Measurements from ENCODE around the gene ACSBG1. TPM values are rescaled to one million over a fixed set of nuclear protein-coding genes. Genes with fewer than 3 reads are reported as not detected.
"Not testable (repeated sequence)": the region's sequence is repeated elsewhere in the genome, so short reads cannot be mapped to it uniquely, and the experiment has no call there.

The ACSBG1 gene
- total RNA-seq, 1 donor from 2014 or later: 0.35 TPM

DNA sequence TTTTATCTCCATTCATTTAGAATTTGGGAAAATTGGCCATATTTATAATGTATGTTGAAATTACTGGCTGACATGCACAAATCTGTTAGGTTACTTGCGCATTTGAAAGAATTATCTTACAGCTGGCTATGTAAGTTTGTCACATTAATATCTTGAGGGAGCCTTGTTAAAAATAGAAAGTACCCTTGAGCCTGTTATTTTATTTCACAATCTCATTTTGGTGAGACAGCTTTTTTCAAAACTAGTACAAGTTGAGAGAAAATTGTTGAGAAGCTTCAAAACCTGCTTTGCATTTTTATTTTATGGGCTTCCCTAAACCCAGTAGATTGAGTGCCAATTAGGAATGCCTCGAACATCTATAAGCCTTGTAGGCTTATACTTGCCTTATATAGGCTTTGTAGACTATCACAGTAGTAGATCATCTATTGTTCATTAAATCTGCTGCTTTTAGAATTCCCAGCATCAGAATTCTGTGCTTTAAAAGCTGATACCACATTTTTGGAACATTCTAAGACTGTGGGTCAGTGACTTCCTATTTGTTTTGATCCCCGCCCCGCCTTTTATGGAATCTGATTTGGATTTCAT, 78.9 kb downstream of the ACSBG1 start:
- TF ChIP-seq, protein P1, sequence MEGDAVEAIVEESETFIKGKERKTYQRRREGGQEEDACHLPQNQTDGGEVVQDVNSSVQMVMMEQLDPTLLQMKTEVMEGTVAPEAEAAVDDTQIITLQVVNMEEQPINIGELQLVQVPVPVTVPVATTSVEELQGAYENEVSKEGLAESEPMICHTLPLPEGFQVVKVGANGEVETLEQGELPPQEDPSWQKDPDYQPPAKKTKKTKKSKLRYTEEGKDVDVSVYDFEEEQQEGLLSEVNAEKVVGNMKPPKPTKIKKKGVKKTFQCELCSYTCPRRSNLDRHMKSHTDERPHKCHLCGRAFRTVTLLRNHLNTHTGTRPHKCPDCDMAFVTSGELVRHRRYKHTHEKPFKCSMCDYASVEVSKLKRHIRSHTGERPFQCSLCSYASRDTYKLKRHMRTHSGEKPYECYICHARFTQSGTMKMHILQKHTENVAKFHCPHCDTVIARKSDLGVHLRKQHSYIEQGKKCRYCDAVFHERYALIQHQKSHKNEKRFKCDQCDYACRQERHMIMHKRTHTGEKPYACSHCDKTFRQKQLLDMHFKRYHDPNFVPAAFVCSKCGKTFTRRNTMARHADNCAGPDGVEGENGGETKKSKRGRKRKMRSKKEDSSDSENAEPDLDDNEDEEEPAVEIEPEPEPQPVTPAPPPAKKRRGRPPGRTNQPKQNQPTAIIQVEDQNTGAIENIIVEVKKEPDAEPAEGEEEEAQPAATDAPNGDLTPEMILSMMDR (conservative IDR thresholded peaks at IDR 0.05; ENCODE audit: low read depth, low read length): no peak
- DNase-seq (ENCODE audit: low read depth): no peak
- H3K4me3 ChIP-seq (ENCODE audit: low read depth, low read length): no peak overlapping the region

DNA sequence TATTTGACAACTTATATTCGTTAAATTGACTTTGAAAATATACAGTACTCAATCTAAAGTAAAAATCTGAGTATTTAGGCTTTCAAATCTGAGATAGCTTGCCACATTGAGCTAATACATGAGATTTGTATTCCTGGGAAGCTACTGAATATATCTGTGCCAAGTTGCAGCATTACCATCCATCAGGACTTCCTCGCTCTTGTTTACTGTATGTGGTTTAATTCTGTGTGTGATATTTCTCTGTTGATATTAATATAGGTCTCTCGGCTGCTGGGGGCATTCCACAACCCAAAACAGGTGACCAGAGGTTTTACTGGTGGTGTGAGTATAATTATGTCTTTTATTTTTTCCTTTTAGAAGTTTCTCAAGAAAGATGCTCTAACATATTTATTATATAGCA, 79.4 kb downstream of the ACSBG1 start:
- TF ChIP-seq, protein P1 (conservative IDR thresholded peaks at IDR 0.05; ENCODE audit: low read depth, low read length): no peak

DNA sequence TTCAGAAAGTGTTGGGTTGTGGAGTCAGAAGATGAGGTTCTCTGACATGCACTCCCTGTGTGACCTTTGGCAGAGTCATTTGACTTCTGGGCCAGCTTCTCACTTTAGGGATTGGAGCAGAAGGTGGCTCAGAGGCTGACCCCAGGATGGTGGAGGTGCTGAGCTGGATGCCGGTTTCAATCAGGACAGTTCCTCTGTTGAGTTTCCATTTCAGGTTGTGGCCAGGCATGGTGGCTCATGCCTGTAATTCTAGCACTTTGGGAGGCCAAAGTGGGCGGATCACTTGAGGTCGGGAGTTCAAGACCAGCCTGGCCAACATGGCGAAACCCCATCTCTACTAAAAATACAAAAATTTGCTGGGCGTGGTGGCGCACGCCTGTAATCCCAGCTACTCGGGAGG, 83.3 kb downstream of the ACSBG1 start:
- H3K4me3 ChIP-seq (ENCODE audit: low read depth, low read length): not testable (repeated sequence)

More for the DNA sequence above, 79.4 kb downstream of the ACSBG1 start:
- no peak overlapping the region for H3K4me3 ChIP-seq (ENCODE audit: low read depth, low read length)
- no peak for DNase-seq (ENCODE audit: low read depth)

DNA sequence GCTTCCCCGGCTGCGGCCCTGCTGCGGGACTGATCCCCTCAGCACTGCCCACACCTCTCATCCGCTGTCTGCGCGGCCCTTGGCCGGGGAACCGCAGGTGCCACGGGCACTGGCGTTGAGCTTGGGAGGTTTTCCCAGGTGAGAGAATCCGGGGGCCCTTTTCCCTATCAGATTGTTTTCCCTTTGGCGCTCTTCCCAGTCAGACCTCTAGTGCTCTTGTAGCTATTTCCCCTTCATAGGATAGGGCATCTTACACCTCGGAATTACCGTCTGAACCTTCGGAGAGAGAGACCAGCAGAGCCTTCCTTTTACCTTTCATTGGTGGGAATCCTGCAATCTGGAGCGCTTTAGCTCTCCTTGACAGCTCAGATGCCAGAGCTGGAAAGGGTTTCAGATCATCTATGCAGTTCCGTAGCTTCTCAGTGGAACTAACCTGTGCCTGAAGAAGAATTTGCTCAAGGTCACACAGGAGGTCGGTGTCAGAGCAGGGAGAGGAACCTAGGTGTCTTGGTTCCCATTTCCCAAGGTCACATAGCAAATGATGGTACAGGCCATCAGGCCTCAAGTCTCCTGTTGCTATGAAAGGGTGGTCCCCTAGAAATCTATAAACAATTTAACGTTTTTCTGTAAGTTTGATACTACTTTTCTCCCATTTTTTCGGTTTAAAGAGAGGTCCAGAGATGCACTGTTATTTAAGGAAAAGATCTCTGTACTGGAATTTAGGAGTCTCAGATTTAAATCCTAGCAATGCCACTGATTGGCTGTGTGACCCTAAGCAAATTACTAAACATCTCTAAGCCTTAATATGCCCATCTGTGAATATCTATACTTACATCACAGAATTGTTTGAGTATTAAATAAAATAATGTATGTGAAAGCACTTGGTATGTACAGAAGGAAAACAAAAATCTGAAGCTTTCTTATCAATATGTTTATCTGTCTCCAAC, 84.3 kb downstream of the ACSBG1 start:
- peak overlapping the region; percentile 90 for H3K4me3 ChIP-seq (ENCODE audit: low read depth, low read length)
- TF ChIP-seq, protein P1 (conservative IDR thresholded peaks at IDR 0.05; ENCODE audit: low read depth, low read length): no peak
- DNase-seq (ENCODE audit: low read depth): no peak

More for the DNA sequence above, 83.3 kb downstream of the ACSBG1 start:
- not testable (repeated sequence) for DNase-seq (ENCODE audit: low read depth)

DNA sequence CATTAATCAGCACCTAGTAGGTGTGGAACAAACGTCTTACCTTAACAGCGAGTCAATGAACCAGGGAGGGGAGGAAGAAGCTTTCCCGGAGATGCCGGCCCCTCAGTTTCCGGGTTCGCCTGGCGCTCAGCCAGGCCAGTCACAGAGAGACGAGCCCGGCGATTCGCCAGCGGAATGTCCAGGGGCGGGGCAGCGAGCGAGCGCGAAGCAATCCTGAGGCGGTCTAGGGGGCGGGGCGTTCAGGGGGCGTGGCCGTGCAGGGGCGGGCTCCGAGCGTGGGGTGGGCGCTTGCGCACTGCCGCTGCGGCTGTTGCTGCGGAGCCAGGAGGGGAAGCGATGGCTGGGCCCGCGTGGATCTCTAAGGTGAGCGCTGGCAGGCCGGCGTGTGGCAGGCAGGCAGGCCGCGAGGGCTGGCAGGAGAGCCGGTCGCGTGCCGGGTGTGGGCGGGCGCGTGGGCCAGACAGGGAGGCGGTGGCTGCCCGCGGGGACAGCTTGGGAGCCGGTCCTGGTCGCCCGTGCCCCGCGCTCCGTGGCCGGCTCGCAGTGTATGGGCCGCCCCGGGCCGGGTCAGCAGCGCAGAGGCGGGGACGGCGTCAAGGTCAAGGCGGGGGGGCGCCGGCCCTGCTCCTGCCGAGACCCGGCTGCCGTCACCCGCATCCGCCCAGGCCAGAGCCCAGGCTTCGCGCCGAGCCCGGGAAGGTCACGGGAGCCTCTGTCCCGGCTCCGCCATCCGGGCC, 85.1 kb downstream of the ACSBG1 start, which contains the start of gene IDH3A:
Gene IDH3A (plus strand): TSS at position 295 of the 737 bp plus-strand sequence. CDS start 42 bp downstream, at position 337.
- H3K4me3 ChIP-seq (ENCODE audit: low read depth, low read length): peak within 1 kb of the TSS; percentile 90
- TF ChIP-seq, protein P1 (conservative IDR thresholded peaks at IDR 0.05; ENCODE audit: low read depth, low read length): no peak
- peak; percentile 45 for DNase-seq (ENCODE audit: low read depth)

DNA sequence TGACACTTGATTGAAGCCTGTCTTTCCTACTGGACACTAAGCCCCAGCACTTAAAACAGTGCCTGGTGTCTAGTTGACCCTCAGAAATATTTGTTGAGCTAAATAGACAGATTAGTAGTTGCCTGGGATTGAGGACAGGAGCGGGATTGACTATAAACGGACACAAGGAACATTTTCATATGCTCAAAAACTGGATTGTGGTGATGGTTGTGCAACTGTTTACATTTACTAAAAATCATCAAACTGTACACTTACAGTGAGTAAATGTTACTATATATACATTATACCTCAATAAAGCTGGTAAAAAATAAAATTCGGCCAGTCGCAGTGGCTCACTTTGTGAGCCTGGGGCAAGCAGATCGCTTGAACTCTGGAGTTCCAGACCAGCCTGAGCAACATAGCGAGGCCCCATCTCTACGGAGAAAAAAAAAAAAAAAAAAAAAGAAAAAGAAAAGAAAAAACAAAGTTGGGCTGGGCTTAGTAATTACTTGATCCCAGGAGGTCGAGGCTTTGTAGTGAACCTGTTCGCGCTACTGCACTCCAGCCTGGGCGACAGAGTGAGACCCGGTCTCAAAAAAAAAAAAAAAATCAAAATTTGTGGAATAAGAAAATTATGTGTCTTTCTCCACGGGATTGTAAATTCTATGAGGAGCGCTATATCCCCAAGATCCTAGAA, 85.8 kb downstream of the ACSBG1 start:
- H3K4me3 ChIP-seq (ENCODE audit: low read depth, low read length): peak overlapping the region; percentile 90
- DNase-seq (ENCODE audit: low read depth): no peak
- TF ChIP-seq, protein P1 (conservative IDR thresholded peaks at IDR 0.05; ENCODE audit: low read depth, low read length): no peak
